Measurements from ENCODE around the gene KRT75.

DNA sequence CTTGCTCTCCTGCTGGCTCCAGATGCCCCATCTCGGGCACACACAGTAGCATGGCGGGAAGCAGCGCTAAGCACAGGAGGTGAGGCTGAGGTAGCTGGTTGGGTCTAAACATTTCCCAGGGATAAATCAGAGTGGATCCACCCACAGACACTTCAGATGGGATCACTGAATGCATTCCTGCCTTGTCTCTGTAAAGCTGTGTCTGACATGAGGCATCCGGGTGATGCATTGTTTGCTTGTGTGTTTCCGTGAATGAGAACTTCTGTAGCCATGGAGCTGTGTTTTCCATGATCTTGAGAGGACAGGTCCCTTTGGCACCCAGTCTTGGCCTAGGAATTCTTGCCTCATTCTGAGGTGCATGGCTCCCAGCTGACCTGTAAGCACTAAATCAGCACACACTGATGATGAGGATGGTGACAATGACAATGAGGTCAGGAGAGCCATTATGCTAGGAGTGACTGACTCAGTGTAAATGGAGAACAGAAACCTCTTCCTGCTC lies 6.7 kb upstream of the KRT75 start:
- TF ChIP-seq, protein P1, sequence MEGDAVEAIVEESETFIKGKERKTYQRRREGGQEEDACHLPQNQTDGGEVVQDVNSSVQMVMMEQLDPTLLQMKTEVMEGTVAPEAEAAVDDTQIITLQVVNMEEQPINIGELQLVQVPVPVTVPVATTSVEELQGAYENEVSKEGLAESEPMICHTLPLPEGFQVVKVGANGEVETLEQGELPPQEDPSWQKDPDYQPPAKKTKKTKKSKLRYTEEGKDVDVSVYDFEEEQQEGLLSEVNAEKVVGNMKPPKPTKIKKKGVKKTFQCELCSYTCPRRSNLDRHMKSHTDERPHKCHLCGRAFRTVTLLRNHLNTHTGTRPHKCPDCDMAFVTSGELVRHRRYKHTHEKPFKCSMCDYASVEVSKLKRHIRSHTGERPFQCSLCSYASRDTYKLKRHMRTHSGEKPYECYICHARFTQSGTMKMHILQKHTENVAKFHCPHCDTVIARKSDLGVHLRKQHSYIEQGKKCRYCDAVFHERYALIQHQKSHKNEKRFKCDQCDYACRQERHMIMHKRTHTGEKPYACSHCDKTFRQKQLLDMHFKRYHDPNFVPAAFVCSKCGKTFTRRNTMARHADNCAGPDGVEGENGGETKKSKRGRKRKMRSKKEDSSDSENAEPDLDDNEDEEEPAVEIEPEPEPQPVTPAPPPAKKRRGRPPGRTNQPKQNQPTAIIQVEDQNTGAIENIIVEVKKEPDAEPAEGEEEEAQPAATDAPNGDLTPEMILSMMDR (IDR thresholded peaks at IDR 0.05): no peak
- no peak for TF ChIP-seq POLR2A (IDR thresholded peaks at IDR 0.05)

Data from testis (tissue), 2 donors.